GM23248 (cell line): ENCODE results near the gene KISS1R. TPM values are rescaled to one million over a fixed set of nuclear protein-coding genes. Genes with fewer than 3 reads are reported as not detected.

Experiments used
- DNase-seq: peaks from one replicate; pipeline ENCODE4 v3.0.0-alpha.2; 2015
- H2AFZ ChIP-seq: fragments of 200-600 bp; sonication (generic); 2 replicates; pipeline ENCODE4 v1.6.1; 2016; ENCODE audit warnings: antibody characterized with exemption
- H3F3A ChIP-seq: fragments of 200-600 bp; sonication (generic); 2 replicates; pipeline ENCODE4 v1.6.1; 2016; ENCODE audit warnings: mild to moderate bottlenecking, antibody characterized with exemption, mixed run types; ENCODE audit not compliant: insufficient read depth
- H3K27ac ChIP-seq: fragments of 200-600 bp; sonication (generic); 2 replicates; pipeline ENCODE4 v1.5.1; 2016; ENCODE audit warnings: mild to moderate bottlenecking
- H3K27me3 ChIP-seq: fragments of 200-600 bp; sonication (generic); replicated peaks from 2 replicates; pipeline ENCODE4 v1.6.1; 2016; ENCODE audit warnings: mild to moderate bottlenecking; ENCODE audit not compliant: insufficient read depth
- H3K36me3 ChIP-seq: fragments of 200-600 bp; sonication (generic); 2 replicates; pipeline ENCODE4 v1.6.1; 2016; ENCODE audit warnings: low read depth, mild to moderate bottlenecking
- H3K4me1 ChIP-seq: fragments of 200-600 bp; sonication (generic); 2 replicates; pipeline ENCODE4 v1.6.1; 2016; ENCODE audit warnings: mild to moderate bottlenecking; ENCODE audit not compliant: insufficient read depth
- H3K4me2 ChIP-seq: fragments of 200-600 bp; sonication (generic); one replicate; pipeline ENCODE4 v1.6.1; 2016; ENCODE audit warnings: mild to moderate bottlenecking; ENCODE audit not compliant: unreplicated experiment
- H3K4me3 ChIP-seq: fragments of 200-600 bp; sonication (generic); 2 replicates; pipeline ENCODE4 v1.5.1; 2016; ENCODE audit warnings: mild to moderate bottlenecking
- H3K79me2 ChIP-seq: fragments of 200-600 bp; sonication (generic); 2 replicates; pipeline ENCODE4 v1.6.1; 2016; ENCODE audit warnings: mild to moderate bottlenecking; ENCODE audit not compliant: insufficient read depth
- H3K9ac ChIP-seq: fragments of 200-600 bp; sonication (generic); 2 replicates; pipeline ENCODE4 v1.6.1; 2016; ENCODE audit warnings: mild to moderate bottlenecking
- H3K9me2 ChIP-seq: fragments of 200-600 bp; sonication (generic); 2 replicates; pipeline ENCODE4 v1.6.1; 2016; ENCODE audit warnings: mixed run types, mild to moderate bottlenecking, moderate library complexity; ENCODE audit not compliant: insufficient read depth
- H3K9me3 ChIP-seq: fragments of 200-600 bp; sonication (generic); one replicate; pipeline ENCODE4 v1.6.1; 2017; ENCODE audit warnings: low read depth
- H4K20me1 ChIP-seq: fragments of 200-600 bp; sonication (generic); 2 replicates; pipeline ENCODE4 v1.6.0; 2016; ENCODE audit not compliant: insufficient read depth
- EZH2 ChIP-seq: fragments of 200-600 bp; sonication (generic); IDR thresholded peaks from 2 replicates; pipeline ENCODE4 v1.6.1; 2018; ENCODE audit warnings: antibody characterized with exemption, mild to moderate bottlenecking; ENCODE audit not compliant: insufficient read depth, poor library complexity, severe bottlenecking
- EZH2phosphoT487 ChIP-seq: fragments of 200-600 bp; sonication (generic); IDR thresholded peaks from 2 replicates; pipeline ENCODE4 v1.6.1; 2018; ENCODE audit warnings: antibody characterized with exemption, moderate library complexity, mild to moderate bottlenecking, low read depth; ENCODE audit not compliant: insufficient read depth
- WGBS, 2 experiments: methylation state at CpG; one replicate each; pipeline ENCODE4 v1.1.6; 2015 to 2017; ENCODE audit warnings: low lambda C conversion rate in 2 of 2, low coverage in 1 of 2; ENCODE audit errors: missing lambda C conversion rate in 2 of 2; 5-methylcytosine and 5-hydroxymethylcytosine counted together
- in situ Hi-C: fragments of 300-500 bp; cut with MboI; formaldehyde crosslinking; loops from 2 replicates; pipeline ENCODE4 v1.15.0; 2020
- polyA plus RNA-seq: library from polyadenylated mRNA; unstranded; fragments of >200 nt; fragmentation: Nextera tagmentation; extraction: Ambion mirVana; gene quantifications from 2 replicates; pipeline ENCODE4 v1.2.1, GENCODE V29; 2016
- total RNA-seq: library from RNA; depleted of rRNA; stranded (reverse); fragments of >200 nt; shearing (Covaris generic); gene quantifications from 2 replicates; pipeline ENCODE4 v1.2.3, GENCODE V29; 2014

Gene KISS1R
- total and polyA plus RNA-seq, 2 experiments from 2014 or later = not detected

DNA sequence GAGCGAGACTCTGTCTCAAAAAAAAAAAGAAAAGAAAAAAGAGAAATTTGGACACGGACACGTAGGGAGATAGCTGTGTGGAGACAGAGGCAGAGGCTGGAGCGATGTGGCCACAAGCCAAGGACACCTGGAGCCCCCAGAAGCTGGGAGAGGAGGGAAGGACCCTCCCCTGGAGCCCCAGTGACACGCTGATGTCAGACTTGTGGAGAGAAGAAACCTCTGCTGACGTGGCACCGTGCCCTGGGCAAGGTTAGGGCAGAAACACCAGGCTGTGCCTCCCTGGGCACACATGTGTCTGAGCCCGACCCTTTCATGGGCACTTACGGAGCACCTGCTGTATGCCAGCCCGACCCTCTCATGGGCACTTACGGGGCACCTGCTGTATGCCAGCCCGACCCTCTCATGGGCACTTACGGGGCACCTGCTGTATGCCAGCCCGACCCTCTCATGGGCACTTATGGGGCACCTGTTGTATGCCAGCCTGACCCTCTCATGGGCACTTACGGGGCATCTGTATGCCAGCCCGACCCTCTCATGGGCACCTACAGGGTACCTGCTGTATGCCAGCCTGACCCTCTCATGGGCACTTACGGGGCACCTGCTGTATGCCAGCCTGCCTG, 26.5 kb downstream of the KISS1R start:
- Histone ChIP-seq H3K4me3 (no peak overlapping the region), H4K20me1 (no peaks in the 10 kb centered on the region)

DNA sequence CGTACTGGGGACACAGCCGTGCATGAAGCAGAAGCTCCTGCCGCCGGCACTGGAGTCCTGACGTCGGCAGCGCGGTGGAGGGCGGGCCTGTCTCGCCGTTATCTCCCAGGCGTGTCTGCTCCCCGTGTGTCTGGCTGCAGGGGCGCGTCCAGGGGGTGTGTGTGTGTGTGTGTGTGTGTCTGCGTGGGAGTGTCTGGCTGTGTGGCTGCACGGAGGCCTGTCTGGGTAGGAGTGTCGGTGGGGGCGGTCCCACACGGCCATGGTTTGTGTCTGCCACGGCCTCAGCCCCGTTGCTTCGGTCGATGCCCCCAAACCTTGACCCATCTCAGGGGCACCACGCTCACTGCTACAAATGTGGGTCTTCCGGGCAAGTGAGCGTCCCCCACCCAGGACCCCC, 27.0 kb downstream of the KISS1R start:
- H3K4me1 ChIP-seq = no peaks in the 10 kb centered on the region
- no peaks in the 10 kb centered on the region for H3K9me3 ChIP-seq
- in situ Hi-C loops = no loop called here
- H3K9ac ChIP-seq = no peak overlapping the region
- H3K36me3 ChIP-seq = no peaks in the 10 kb centered on the region; the same call in 1 of the 2 replicates
- no peak for DNase-seq
- no peaks in the 10 kb centered on the region for H3F3A ChIP-seq
- H3K27me3 ChIP-seq = no peaks in the 10 kb centered on the region
- WGBS, 2 experiments = 65% methylated on average over 19 to 27 of the region's 27 CpGs
- no peak overlapping the region for H3K4me2 ChIP-seq
- TF ChIP-seq EZH2 = no peak
- no peak for TF ChIP-seq EZH2phosphoT487
- no peaks in the 10 kb centered on the region for H4K20me1 ChIP-seq
- no peaks in the 10 kb centered on the region for H3K9me2 ChIP-seq
- no peak overlapping the region for H2AFZ ChIP-seq
- no peak overlapping the region for H3K4me3 ChIP-seq
- H3K27ac ChIP-seq = no peak overlapping the region
- peaks cover 99% of the 10 kb centered on the region for H3K79me2 ChIP-seq

More for the DNA sequence above, 26.5 kb downstream of the KISS1R start:
- in situ Hi-C loops = no loop called here
- Histone ChIP-seq H3K27ac (no peak overlapping the region), H3K4me2 (no peak overlapping the region), H2AFZ (no peak overlapping the region), H3K9ac (no peak overlapping the region), H3K79me2 (peaks cover 100% of the 10 kb centered on the region), H3K4me1 (no peaks in the 10 kb centered on the region), H3F3A (no peaks in the 10 kb centered on the region), H3K9me2 (no peaks in the 10 kb centered on the region), H3K36me3 (no peaks in the 10 kb centered on the region; the same call in 1 of the 2 replicates), H3K27me3 (no peaks in the 10 kb centered on the region), H3K9me3 (no peaks in the 10 kb centered on the region)
- 92 to 99% methylated on average over 12 to 17 of the region's 17 CpGs for WGBS, 2 experiments
- DNase-seq = no peak
- TF ChIP-seq EZH2phosphoT487 (no peak), EZH2 (no peak)

DNA sequence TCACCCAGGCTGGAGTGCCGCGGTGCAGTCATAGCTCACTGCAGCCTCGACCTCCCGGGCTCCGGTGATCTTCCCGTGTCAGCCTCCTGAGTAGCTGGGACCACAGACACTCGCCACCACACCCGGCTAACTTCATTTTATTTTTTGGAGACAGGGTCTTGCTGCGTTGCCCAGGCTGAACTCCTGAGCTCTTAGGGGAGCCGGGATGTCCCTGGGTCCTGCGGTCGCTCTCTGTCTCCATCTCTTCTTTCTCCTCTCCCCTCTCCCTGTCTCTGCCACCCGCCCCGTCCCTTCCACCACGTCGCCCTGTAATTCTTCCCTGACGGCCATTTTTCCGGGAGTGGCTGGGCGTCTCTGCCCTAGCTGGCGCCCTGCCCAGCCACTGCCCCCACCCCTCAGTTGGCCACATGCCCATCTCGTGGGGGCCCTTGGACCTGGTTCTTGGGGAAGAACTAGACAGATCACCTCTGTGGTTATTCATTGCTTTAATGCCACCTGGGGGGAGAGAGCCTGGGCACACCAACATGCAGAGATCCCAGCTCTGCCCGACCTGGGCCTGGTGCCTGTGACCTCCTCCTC, 27.6 kb downstream of the KISS1R start:
- H3K9me3 ChIP-seq = no peaks in the 10 kb centered on the region
- H3K27ac ChIP-seq = no peak overlapping the region
- WGBS, 2 experiments = 79 to 85% methylated on average over 20 to 22 of the region's 22 CpGs
- no peaks in the 10 kb centered on the region for H3F3A ChIP-seq
- no peak overlapping the region for H3K4me2 ChIP-seq
- in situ Hi-C loops = no loop called here
- H3K36me3 ChIP-seq = no peaks in the 10 kb centered on the region; the same call in 1 of the 2 replicates
- no peaks in the 10 kb centered on the region for H3K27me3 ChIP-seq
- no peaks in the 10 kb centered on the region for H3K9me2 ChIP-seq
- no peak overlapping the region for H3K9ac ChIP-seq
- H3K4me3 ChIP-seq = no peak overlapping the region
- no peaks in the 10 kb centered on the region for H4K20me1 ChIP-seq
- no peaks in the 10 kb centered on the region for H3K4me1 ChIP-seq
- TF ChIP-seq EZH2phosphoT487 (no peak), EZH2 (no peak)
- DNase-seq = no peak
- H2AFZ ChIP-seq = no peak overlapping the region
- peaks cover 97% of the 10 kb centered on the region for H3K79me2 ChIP-seq

DNA sequence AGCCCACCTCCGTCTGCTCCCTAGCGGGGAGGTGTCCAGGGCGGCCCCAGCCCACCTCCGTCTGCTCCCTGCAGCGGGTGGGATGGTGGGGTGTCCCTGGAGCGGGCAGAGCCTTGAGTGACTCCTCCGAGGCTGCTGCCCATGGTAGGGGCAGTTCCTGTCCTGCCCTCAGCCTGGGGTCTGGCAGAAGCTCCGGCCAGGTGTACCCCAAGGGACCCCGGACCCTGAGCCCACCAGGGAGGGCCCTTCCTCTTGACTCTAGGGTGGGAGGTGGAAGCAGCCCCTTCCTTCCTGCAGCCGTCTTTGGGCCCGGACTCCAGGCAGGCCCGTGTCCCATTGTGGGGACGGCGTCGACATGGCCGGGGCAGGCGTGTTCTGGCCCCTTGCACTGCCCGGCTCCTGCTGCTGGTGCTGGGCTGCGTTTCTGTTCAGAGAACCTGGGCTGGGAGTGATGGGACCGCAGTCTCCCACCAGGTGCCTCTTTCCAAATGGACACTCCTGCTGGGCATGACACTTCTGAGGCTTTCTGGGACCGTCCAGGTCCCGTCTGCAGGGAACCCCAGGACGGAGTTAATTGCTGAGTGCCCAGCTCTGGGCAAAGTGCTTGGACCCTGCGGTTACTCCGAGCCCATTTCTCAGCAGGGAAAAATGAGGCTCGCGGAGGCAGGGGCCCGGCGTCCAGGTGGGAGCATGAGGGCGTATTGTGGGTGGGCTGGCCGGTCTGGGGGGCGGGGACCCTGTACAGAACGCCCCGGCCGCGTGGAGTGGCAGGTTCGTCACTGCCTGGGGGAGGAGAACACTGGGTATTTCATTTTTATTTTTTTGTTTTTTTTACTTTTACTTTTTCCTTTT, 28.5 kb downstream of the KISS1R start:
- H2AFZ ChIP-seq = no peak overlapping the region
- H3K9ac ChIP-seq = no peak overlapping the region

More for the DNA sequence above, 28.5 kb downstream of the KISS1R start:
- WGBS, 2 experiments = 90 to 92% methylated on average over 37 of the region's 37 CpGs
- no peaks in the 10 kb centered on the region for H3K9me2 ChIP-seq
- no peaks in the 10 kb centered on the region for H3K9me3 ChIP-seq
- H3K79me2 ChIP-seq = peaks cover 92% of the 10 kb centered on the region
- no peaks in the 10 kb centered on the region for H3F3A ChIP-seq
- H3K27me3 ChIP-seq = no peaks in the 10 kb centered on the region
- in situ Hi-C loops = no loop called here
- H3K4me2 ChIP-seq = no peak overlapping the region
- H3K27ac ChIP-seq = no peak overlapping the region
- H4K20me1 ChIP-seq = no peaks in the 10 kb centered on the region
- H3K36me3 ChIP-seq = no peaks in the 10 kb centered on the region; the same call in 1 of the 2 replicates
- no peaks in the 10 kb centered on the region for H3K4me1 ChIP-seq
- H3K4me3 ChIP-seq = no peak overlapping the region
- TF ChIP-seq EZH2phosphoT487 (no peak), EZH2 (no peak)
- DNase-seq = no peak
